DND-41 (cell line): ENCODE data around the gene RELN.

Experiments
- EZH2 ChIP-seq: IDR thresholded peaks from 3 replicates; pipeline ENCODE4 v1.6.1; 2012; ENCODE audit warnings: borderline replicate concordance, low read depth, mild to moderate bottlenecking, moderate library complexity, low read length, inconsistent platforms; ENCODE audit not compliant: severe bottlenecking
- TF ChIP-seq, protein P1 (sequence below): IDR thresholded peaks from 2 replicates; pipeline ENCODE4 v1.5.1; 2012; ENCODE audit warnings: borderline replicate concordance, low read length, moderate library complexity, mild to moderate bottlenecking; ENCODE audit not compliant: poor library complexity, severe bottlenecking; ENCODE audit errors: extremely low read depth

DNA sequence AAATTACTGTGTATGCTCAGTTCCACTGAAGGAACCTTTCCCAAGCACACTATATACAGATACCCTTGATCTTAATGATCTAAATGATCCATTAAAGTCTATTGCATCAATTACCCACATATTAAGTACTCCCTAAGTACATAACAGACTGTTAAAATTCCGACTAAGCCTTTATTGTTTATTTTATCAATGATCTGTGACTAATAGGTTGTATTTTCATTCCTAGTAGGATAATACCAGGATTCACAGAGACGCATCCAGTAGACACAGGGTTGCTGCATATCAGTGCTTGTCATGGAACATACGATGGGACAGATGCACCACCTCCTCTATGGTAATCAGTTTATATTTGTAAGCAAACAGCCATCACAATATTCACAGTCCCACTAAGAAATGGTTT, 383.8 kb downstream of the RELN start:
- TF ChIP-seq, protein P1, sequence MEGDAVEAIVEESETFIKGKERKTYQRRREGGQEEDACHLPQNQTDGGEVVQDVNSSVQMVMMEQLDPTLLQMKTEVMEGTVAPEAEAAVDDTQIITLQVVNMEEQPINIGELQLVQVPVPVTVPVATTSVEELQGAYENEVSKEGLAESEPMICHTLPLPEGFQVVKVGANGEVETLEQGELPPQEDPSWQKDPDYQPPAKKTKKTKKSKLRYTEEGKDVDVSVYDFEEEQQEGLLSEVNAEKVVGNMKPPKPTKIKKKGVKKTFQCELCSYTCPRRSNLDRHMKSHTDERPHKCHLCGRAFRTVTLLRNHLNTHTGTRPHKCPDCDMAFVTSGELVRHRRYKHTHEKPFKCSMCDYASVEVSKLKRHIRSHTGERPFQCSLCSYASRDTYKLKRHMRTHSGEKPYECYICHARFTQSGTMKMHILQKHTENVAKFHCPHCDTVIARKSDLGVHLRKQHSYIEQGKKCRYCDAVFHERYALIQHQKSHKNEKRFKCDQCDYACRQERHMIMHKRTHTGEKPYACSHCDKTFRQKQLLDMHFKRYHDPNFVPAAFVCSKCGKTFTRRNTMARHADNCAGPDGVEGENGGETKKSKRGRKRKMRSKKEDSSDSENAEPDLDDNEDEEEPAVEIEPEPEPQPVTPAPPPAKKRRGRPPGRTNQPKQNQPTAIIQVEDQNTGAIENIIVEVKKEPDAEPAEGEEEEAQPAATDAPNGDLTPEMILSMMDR: no peak
- TF ChIP-seq EZH2: no peak
